Kidney (tissue), 19 donors: ENCODE data around the gene TUBB8B. TPM values are rescaled to one million over a fixed set of nuclear protein-coding genes. Genes with fewer than 3 reads are reported as not detected.
"Not testable (repeated sequence)": the region's sequence is repeated elsewhere in the genome, so short reads cannot be mapped to it uniquely, and the experiment has no call there.

ENCODE experiments used
- DNase-seq, 5 donors: peaks; one replicate each; pipeline ENCODE4 v3.0.0-alpha.2; 2013 to 2020
- FAIRE-seq: peaks from 2 replicates; lab custom pipeline; 2012; peaks lifted over from hg19 to GRCh38; lab: Jason Lieb, UNC
- H3K27ac ChIP-seq, 2 donors: one replicate each; pipeline ENCODE4 v1.7.0; 2013; ENCODE audit warnings: low read depth in 2 of 2, low read length in 2 of 2, inconsistent platforms in 1 of 2
- H3K27me3 ChIP-seq: one replicate; pipeline ENCODE4 v1.7.1; 2013; ENCODE audit warnings: low read length, inconsistent platforms; ENCODE audit not compliant: control insufficient read depth, insufficient read depth
- H3K36me3 ChIP-seq, 3 donors: one replicate each; pipeline versions ENCODE4 v1.7.0 to v1.7.1; 2013; ENCODE audit warnings: low read length in 3 of 3, control low read depth in 1 of 3, inconsistent platforms in 1 of 3; ENCODE audit not compliant: insufficient read depth in 3 of 3, control insufficient read depth in 2 of 3
- H3K4me1 ChIP-seq, 3 donors: one replicate each; pipeline versions ENCODE4 v1.7.0 to v1.7.1; 2013; ENCODE audit warnings: low read length in 3 of 3, inconsistent platforms in 1 of 3, low read depth in 1 of 3; ENCODE audit not compliant: control insufficient read depth in 2 of 3, insufficient read depth in 2 of 3
- H3K4me3 ChIP-seq, 3 donors: one replicate each; pipeline versions ENCODE4 v1.7.0 to v1.8.1; 2013; ENCODE audit warnings: low read length in 3 of 3, control low read depth in 1 of 3, inconsistent platforms in 1 of 3
- H3K9ac ChIP-seq, 3 donors: one replicate each; pipeline versions ENCODE4 v1.7.0 to v1.7.1; 2013; ENCODE audit warnings: low read length in 3 of 3, control low read depth in 1 of 3, inconsistent platforms in 1 of 3
- H3K9me3 ChIP-seq, 3 donors: one replicate each; pipeline versions ENCODE4 v1.7.0 to v1.7.1; 2013; ENCODE audit warnings: low read length in 3 of 3, control low read depth in 1 of 3, inconsistent platforms in 1 of 3; ENCODE audit not compliant: control insufficient read depth in 2 of 3, insufficient read depth in 1 of 3
- intact Hi-C: fragments of 100-400 bp; cut with DNase I; formaldehyde crosslinking; loops from one replicate; pipeline ENCODE4 v1.11.1; 2022
- long read RNA-seq, 10 donors: library from polyadenylated mRNA in 1 of 10; unstranded in 1 of 10; transcript quantifications; one replicate each; pipeline ENCODE4 v2.0.0 and lab custom pipeline, GENCODE V29; 2021 to 2026
- polyA plus RNA-seq: library from polyadenylated mRNA; stranded (reverse); fragments of 350-450 nt; fragmentation: Illumina TruSeq; extraction: RNeasy Lipid Tissue Mini Kit (QIAGEN cat#74804); gene quantifications from one replicate; pipeline ENCODE4 v1.2.3, GENCODE V29; 2014; ENCODE audit warnings: low read depth, low replicate concordance; ENCODE audit not compliant: insufficient read depth
- total RNA-seq: library from RNA; stranded (reverse); fragmentation: NEBNext Ultra II Directional; extraction: Animal tissue kit (Norgen Biotek cat#: 25700); gene quantifications from one replicate; pipeline ENCODE4 v1.2.1, GENCODE V29; 2021
- donor health status: control.
- donor health status: control.
- donor health status: DM: yes; HTN: yes; CAD: no.
- donor health status: Normal renal cell carcinoma (clear cell type).

TUBB8B gene
- total RNA-seq (not detected), polyA plus RNA-seq (0.45 TPM)
- long read RNA-seq, donor 1, result 0 reads
- long read RNA-seq, donor 2, result 0 reads
- long read RNA-seq, donor 3, result 0 reads
- long read RNA-seq, donor 4, result 0 reads
- long read RNA-seq, donor 5, result 0 reads
- long read RNA-seq, donor 6, result 0 reads
- long read RNA-seq, donor 7, result 0 reads
- long read RNA-seq, donor 8, result 0 reads
- long read RNA-seq, donor 9, result 0 reads
- long read RNA-seq, donor 10, result 0 reads

DNA sequence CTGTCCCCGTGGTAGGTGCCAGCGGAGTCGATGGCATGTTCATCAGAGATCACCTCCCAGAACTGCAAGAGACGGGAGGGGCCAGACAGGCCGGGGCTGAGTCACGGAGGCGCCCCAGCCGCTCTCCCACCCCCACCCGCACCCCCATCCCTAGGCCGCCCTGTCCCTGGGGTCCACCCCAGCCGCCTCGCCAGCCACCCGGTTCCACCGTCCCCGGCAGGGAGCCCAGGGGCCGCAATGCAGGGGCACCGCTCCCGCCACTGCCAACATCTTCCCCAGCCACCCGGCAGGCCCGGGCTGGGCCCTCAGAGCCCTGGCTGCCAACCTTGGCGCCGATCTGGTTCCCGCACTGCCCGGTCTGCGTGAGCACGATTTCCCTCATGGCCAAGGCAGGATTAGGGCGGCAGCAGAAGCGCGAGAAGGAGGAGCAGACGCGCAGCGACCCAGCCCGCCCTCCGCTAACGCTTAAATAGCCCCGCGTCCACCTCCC lies at the start of gene TUBB8B:
Gene TUBB8B (minus strand): TSS at position 440 of the 490 bp plus-strand sequence. CDS start 58 bp downstream, at position 382.
- H3K27ac ChIP-seq, H3K9ac ChIP-seq, H3K36me3 ChIP-seq, H3K4me1 ChIP-seq, H3K27me3 ChIP-seq, H3K9me3 ChIP-seq, FAIRE-seq, H3K4me3 ChIP-seq, intact Hi-C loops, DNase-seq: not testable (repeated sequence)

- H3K9me3 ChIP-seq, H3K27ac ChIP-seq, H3K27me3 ChIP-seq, FAIRE-seq, H3K4me3 ChIP-seq, H3K9ac ChIP-seq, H3K4me1 ChIP-seq, DNase-seq, H3K36me3 ChIP-seq, intact Hi-C loops: not testable (repeated sequence)
Measured at GRCh38 chr18:97252-97914, 48.0 kb upstream of the TUBB8B start.

DNA sequence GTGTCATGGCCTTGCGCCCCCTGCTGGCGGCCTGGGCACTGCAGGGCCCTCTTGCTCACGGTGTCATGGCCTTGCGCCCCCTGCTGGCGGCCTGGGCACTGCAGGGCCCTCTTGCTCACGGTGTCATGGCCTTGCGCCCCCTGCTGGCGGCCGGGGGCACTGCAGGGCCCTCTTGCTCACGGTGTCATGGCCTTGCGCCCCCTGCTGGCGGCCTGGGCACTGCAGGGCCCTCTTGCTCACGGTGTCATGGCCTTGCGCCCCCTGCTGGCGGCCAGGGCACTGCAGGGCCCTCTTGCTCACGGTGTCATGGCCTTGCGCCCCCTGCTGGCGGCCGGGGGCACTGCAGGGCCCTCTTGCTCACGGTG lies 47.3 kb upstream of the TUBB8B start:
- H3K27ac ChIP-seq, H3K4me1 ChIP-seq, FAIRE-seq, H3K27me3 ChIP-seq, intact Hi-C loops, H3K4me3 ChIP-seq, H3K36me3 ChIP-seq, H3K9me3 ChIP-seq, H3K9ac ChIP-seq, DNase-seq: not testable (repeated sequence)

DNA sequence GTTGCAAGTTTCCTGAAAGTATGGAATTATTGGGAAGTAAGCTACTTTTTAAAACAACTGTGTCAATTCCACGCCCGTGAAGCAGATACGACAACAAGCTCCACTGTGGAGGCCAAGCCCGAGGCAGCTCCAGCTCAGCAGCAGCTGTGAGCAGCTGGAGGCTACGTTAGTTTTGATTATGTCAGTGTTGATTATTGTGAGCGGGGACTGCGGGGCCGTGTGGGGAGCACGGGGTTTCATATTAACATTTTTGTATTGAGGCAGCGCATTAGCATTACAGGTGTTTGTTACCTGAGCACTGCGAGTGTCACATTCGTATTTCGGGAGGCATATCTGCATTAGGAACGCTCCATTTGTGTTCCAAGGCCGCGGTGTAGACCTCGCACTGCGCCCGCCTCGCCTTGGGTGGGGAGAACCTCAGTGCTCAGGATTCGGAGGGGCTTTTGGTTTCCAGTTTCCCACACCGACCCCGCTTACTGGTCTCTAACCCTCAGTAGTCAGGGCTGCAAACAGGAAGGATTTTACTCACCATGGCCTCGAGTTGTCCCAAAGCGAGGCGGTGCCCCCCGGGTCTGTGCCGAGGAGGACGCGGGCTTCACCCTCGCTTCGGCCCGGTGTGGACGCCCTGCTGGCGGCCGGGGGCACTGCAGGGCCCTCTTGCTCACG lies 46.8 kb upstream of the TUBB8B start:
- DNase-seq, H3K4me1 ChIP-seq, intact Hi-C loops, H3K9ac ChIP-seq, FAIRE-seq, H3K27me3 ChIP-seq, H3K9me3 ChIP-seq, H3K4me3 ChIP-seq, H3K27ac ChIP-seq, H3K36me3 ChIP-seq: not testable (repeated sequence)

DNA sequence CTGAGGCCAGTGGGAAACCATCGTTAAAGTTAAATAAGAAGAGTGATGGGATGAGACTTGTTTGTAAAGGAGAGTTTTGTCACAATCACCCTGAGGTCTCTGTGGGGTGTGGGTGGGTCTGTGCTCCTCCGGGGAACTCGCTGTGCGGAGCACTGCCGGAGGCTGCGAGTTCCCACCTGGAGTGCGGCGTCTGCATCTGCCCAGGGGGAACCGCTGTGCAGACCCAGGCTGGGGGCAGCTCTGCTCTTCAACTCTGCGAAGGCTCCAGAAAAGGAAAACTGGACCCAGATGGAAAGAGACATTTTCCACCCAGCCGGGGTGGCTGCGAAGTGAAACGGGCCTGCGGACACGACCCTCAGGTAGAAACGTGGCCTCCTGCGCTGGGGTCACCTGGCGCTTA lies 46.2 kb upstream of the TUBB8B start:
- H3K36me3 ChIP-seq, H3K9ac ChIP-seq, intact Hi-C loops, H3K27me3 ChIP-seq, H3K9me3 ChIP-seq, DNase-seq, H3K4me1 ChIP-seq, H3K4me3 ChIP-seq, FAIRE-seq, H3K27ac ChIP-seq: not testable (repeated sequence)

DNA sequence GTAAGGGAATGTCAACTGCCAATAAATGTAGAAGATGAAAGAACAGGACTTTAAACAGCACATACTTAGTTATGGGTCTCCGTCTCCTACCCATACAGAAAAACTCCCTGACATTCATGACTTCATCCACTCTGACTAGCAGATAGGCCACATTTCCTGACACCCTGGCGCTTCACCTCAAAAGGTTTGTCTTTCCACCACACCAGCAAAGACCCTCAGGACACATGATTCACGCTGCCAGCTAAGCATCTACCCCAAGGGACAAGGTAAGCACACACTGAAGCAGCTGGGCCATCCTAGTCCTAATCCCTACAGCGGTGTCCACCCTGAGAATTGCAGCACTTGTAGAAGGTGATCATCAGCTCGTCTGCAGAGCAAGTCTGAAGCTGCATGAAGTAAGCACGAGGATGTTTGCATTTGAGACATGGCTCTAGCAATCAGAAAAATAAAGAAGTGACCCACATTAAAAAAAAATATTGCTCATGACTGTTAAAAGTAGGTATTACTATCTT lies 44.5 kb upstream of the TUBB8B start:
- H3K9me3 ChIP-seq, intact Hi-C loops, H3K27me3 ChIP-seq, H3K4me1 ChIP-seq, H3K27ac ChIP-seq, FAIRE-seq, H3K36me3 ChIP-seq, H3K9ac ChIP-seq, H3K4me3 ChIP-seq, DNase-seq: not testable (repeated sequence)

- H3K9me3 ChIP-seq, intact Hi-C loops, H3K4me3 ChIP-seq, H3K9ac ChIP-seq, H3K4me1 ChIP-seq, H3K27ac ChIP-seq, DNase-seq, H3K36me3 ChIP-seq, FAIRE-seq, H3K27me3 ChIP-seq: not testable (repeated sequence)
Measured at GRCh38 chr18:91561-91960, 42.1 kb upstream of the TUBB8B start.
